H9 (cell line): Measurements from ENCODE around the gene SHLD2. TPM values are rescaled to one million over a fixed set of nuclear protein-coding genes. Genes with fewer than 3 reads are reported as not detected.
"Not testable (repeated sequence)": the region's sequence is repeated elsewhere in the genome, so short reads cannot be mapped to it uniquely, and the experiment has no call there.

Experiments
- DNase-seq: peaks from one replicate; pipeline ENCODE4 v3.0.0-alpha.2; 2017
- H2AFZ ChIP-seq: one replicate; pipeline ENCODE4 v1.6.1; 2013; ENCODE audit warnings: mild to moderate bottlenecking, low read length, control low read depth, moderate library complexity
- H2AK5ac ChIP-seq: 2 replicates; pipeline ENCODE4 v1.6.1; 2013; ENCODE audit warnings: low read length, control low read depth, mixed read lengths; ENCODE audit not compliant: insufficient read length
- H2BK120ac ChIP-seq: one replicate; pipeline ENCODE4 v1.6.1; 2013; ENCODE audit warnings: low read depth, mild to moderate bottlenecking, low read length, control low read depth, inconsistent platforms; ENCODE audit not compliant: poor library complexity, severe bottlenecking
- H2BK12ac ChIP-seq: 2 replicates; pipeline ENCODE4 v1.6.1; 2013; ENCODE audit warnings: low read length, control low read depth, mixed read lengths, low read depth; ENCODE audit not compliant: insufficient read length
- H2BK15ac ChIP-seq: 2 replicates; pipeline ENCODE4 v1.6.1; 2013; ENCODE audit warnings: low read depth, low read length, control low read depth
- H2BK20ac ChIP-seq: one replicate; pipeline ENCODE4 v1.6.1; 2013; ENCODE audit warnings: low read depth, mild to moderate bottlenecking, low read length, control low read depth, inconsistent platforms; ENCODE audit not compliant: poor library complexity, severe bottlenecking
- H2BK5ac ChIP-seq: 2 replicates; pipeline ENCODE4 v1.6.1; 2013; ENCODE audit warnings: low read length, control low read depth, mixed read lengths; ENCODE audit not compliant: insufficient read length
- H3K14ac ChIP-seq: 2 replicates; pipeline ENCODE4 v1.6.1; 2013; ENCODE audit warnings: low read length, control low read depth; ENCODE audit not compliant: insufficient read depth
- H3K18ac ChIP-seq: 2 replicates; pipeline ENCODE4 v1.6.1; 2013; ENCODE audit warnings: low read depth, mild to moderate bottlenecking, mixed read lengths, low read length, control low read depth; ENCODE audit not compliant: insufficient read length
- H3K23ac ChIP-seq: 2 replicates; pipeline ENCODE4 v1.6.1; 2013; ENCODE audit warnings: low read length, control low read depth, mixed read lengths, low read depth; ENCODE audit not compliant: insufficient read length
- H3K23me2 ChIP-seq: 2 replicates; pipeline ENCODE4 v1.6.1; 2013; ENCODE audit warnings: low read depth, mild to moderate bottlenecking, mixed read lengths, low read length, control low read depth; ENCODE audit not compliant: insufficient read length, poor library complexity, severe bottlenecking
- H3K27ac ChIP-seq: 2 replicates; pipeline ENCODE4 v1.5.1; 2013; ENCODE audit warnings: low read length, control low read depth, mixed read lengths, low read depth; ENCODE audit not compliant: insufficient read length
- H3K27me3 ChIP-seq: 2 replicates; pipeline ENCODE4 v1.6.1; 2013; ENCODE audit warnings: low read length, control low read depth, inconsistent platforms; ENCODE audit not compliant: insufficient read depth
- H3K4ac ChIP-seq: 2 replicates; pipeline ENCODE4 v1.6.1; 2013; ENCODE audit warnings: low read depth, mild to moderate bottlenecking, control low read depth, inconsistent platforms, low read length, moderate library complexity
- H3K4me1 ChIP-seq: 2 replicates; pipeline ENCODE4 v1.6.1; 2013; ENCODE audit warnings: low read length, control low read depth, inconsistent platforms; ENCODE audit not compliant: insufficient read depth
- H3K4me2 ChIP-seq: 2 replicates; pipeline ENCODE4 v1.6.1; 2013; ENCODE audit warnings: low read length, control low read depth, mixed read lengths; ENCODE audit not compliant: insufficient read length, insufficient read depth
- H3K56ac ChIP-seq: 2 replicates; pipeline ENCODE4 v1.6.1; 2013; ENCODE audit warnings: low read depth, mild to moderate bottlenecking, mixed read lengths, low read length, control low read depth; ENCODE audit not compliant: insufficient read length
- H3K79me1 ChIP-seq: 2 replicates; pipeline ENCODE4 v1.6.1; 2013; ENCODE audit warnings: low read depth, mild to moderate bottlenecking, moderate library complexity, low read length, control low read depth, inconsistent platforms; ENCODE audit not compliant: insufficient read depth, poor library complexity, severe bottlenecking
- H3K79me2 ChIP-seq: 2 replicates; pipeline ENCODE4 v1.6.1; 2013; ENCODE audit warnings: low read length, control low read depth, inconsistent platforms; ENCODE audit not compliant: insufficient read depth
- H3K9ac ChIP-seq: 2 replicates; pipeline ENCODE4 v1.6.1; 2013; ENCODE audit warnings: low read length, control low read depth, mixed read lengths; ENCODE audit not compliant: insufficient read length; ENCODE audit errors: extremely low read depth
- H3K9me3 ChIP-seq: one replicate; pipeline ENCODE4 v1.6.1; 2013; ENCODE audit warnings: low read depth, low read length, inconsistent platforms; ENCODE audit not compliant: control insufficient read depth
- H3T11ph ChIP-seq: one replicate; pipeline ENCODE4 v1.6.1; 2013; ENCODE audit warnings: mild to moderate bottlenecking, low read length, control low read depth, inconsistent platforms
- H4K20me1 ChIP-seq: one replicate; pipeline ENCODE4 v1.6.1; 2013; ENCODE audit not compliant: control insufficient read depth, insufficient read length, insufficient read depth
- H4K5ac ChIP-seq: 2 replicates; pipeline ENCODE4 v1.6.1; 2013; ENCODE audit warnings: low read depth, mild to moderate bottlenecking, mixed read lengths, low read length, control low read depth; ENCODE audit not compliant: insufficient read length
- H4K8ac ChIP-seq: replicated peaks from 2 replicates; pipeline ENCODE4 v1.6.1; 2013; ENCODE audit warnings: low read length, control low read depth, mixed read lengths, low read depth; ENCODE audit not compliant: insufficient read length
- H4K91ac ChIP-seq: 2 replicates; pipeline ENCODE4 v1.6.1; 2013; ENCODE audit warnings: low read depth, mild to moderate bottlenecking, moderate library complexity, mixed read lengths, low read length, control low read depth; ENCODE audit not compliant: insufficient read length
- H3K27ac Mint-ChIP-seq, 3 experiments: 2 replicates in 2 of 3; 3 replicates in 1 of 3; pipeline ENCODE4 v1.8.0; 2020 to 2021; ENCODE audit warnings: mixed read lengths in 3 of 3, mild to moderate bottlenecking in 1 of 3, moderate library complexity in 1 of 3
- H3K27me3 Mint-ChIP-seq: 2 replicates; pipeline ENCODE4 v1.8.0; 2021; ENCODE audit warnings: low read depth, mild to moderate bottlenecking, moderate library complexity, mixed read lengths
- H3K36me3 Mint-ChIP-seq, 3 experiments: 2 replicates in 2 of 3; 3 replicates in 1 of 3; pipeline ENCODE4 v1.8.0; 2020 to 2021; ENCODE audit warnings: low read depth in 3 of 3, mixed read lengths in 3 of 3; ENCODE audit not compliant: insufficient read depth in 1 of 3
- H3K4me1 Mint-ChIP-seq, 2 experiments: 2 replicates each; pipeline ENCODE4 v1.8.0; 2020; ENCODE audit warnings: mixed read lengths in 2 of 2
- H3K4me3 Mint-ChIP-seq, 2 experiments: 2 replicates in 1 of 2; 3 replicates in 1 of 2; pipeline ENCODE4 v1.8.0; 2020 to 2021; ENCODE audit warnings: mild to moderate bottlenecking in 2 of 2, mixed read lengths in 2 of 2, moderate library complexity in 1 of 2
- H3K9me3 Mint-ChIP-seq, 2 experiments: 2 replicates in 1 of 2; 3 replicates in 1 of 2; pipeline ENCODE4 v1.8.0; 2020; ENCODE audit warnings: mild to moderate bottlenecking in 2 of 2, mixed read lengths in 2 of 2, moderate library complexity in 1 of 2
- WGBS: extraction: QIAGEN DNeasy Blood & Tissue Kit; methylation state at CpG from one replicate; pipeline ENCODE4 v1.1.7; 2013; ENCODE audit warnings: missing lambda C conversion rate, low lambda C conversion rate, mixed read lengths; ENCODE audit not compliant: insufficient read length; ENCODE audit errors: extremely low coverage; 5-methylcytosine and 5-hydroxymethylcytosine counted together
- total RNA-seq: library from RNA; stranded (reverse); gene quantifications from 2 replicates; pipeline ENCODE4 v1.2.1, GENCODE V29; 2021

Gene SHLD2
- total RNA-seq, 1 experiment from 2014 or later, result 27.8 TPM

DNA sequence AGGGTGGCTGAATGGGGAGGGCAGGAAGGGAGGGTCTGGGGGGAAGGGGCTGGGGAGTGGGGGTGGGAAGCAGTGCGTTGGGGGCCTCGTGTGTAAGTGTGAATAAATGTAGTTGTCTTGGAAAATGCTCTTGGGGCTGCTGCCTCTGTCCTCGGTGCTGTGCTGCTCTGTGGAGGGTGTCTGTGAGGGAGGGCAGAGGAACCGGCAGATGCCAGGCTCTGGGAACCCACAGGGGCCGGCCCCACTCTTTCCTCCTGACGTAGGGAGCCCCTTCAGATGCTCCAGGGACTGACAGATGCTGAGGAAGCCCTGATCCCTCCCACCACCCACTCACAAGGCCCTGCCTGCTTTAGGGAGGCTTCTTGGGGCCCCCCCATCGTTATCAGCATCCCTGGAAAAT, 139.8 kb downstream of the SHLD2 start:
- not testable (repeated sequence) for H3K4me3 Mint-ChIP-seq

GRCh38 chr10:87237244-87237643, 142.2 kb downstream of the SHLD2 start:
- H4K20me1 ChIP-seq, H3K79me1 ChIP-seq, H3K4ac ChIP-seq, H2BK5ac ChIP-seq, H2AFZ ChIP-seq, H3K27me3 Mint-ChIP-seq, H3K27ac Mint-ChIP-seq, H3K4me2 ChIP-seq, H3K23me2 ChIP-seq, H2BK12ac ChIP-seq, H3K23ac ChIP-seq, H4K91ac ChIP-seq, H3K9ac ChIP-seq, H2BK120ac ChIP-seq, H3K56ac ChIP-seq, H3K14ac ChIP-seq, H3K4me1 ChIP-seq, H3K36me3 Mint-ChIP-seq, H2BK15ac ChIP-seq, H3K4me3 Mint-ChIP-seq, H3K18ac ChIP-seq, H2AK5ac ChIP-seq, H4K5ac ChIP-seq, DNase-seq, H4K8ac ChIP-seq, H3T11ph ChIP-seq, H3K79me2 ChIP-seq, H3K27me3 ChIP-seq, H2BK20ac ChIP-seq, H3K9me3 Mint-ChIP-seq, H3K4me1 Mint-ChIP-seq, H3K9me3 ChIP-seq, H3K27ac ChIP-seq: not testable (repeated sequence)
- WGBS, result no CpG with 5 or more reads among the region's 5 CpGs

More for the DNA sequence above, 139.8 kb downstream of the SHLD2 start:
- not testable (repeated sequence) for H4K20me1 ChIP-seq, H3K4me1 ChIP-seq, H3K27ac Mint-ChIP-seq, H2BK15ac ChIP-seq, H3K4me2 ChIP-seq, H3K14ac ChIP-seq, H3T11ph ChIP-seq, H3K27me3 Mint-ChIP-seq, H2BK12ac ChIP-seq, H2BK5ac ChIP-seq, H4K5ac ChIP-seq, H2AK5ac ChIP-seq, H3K23ac ChIP-seq, H3K4me1 Mint-ChIP-seq, H3K9me3 ChIP-seq, H4K91ac ChIP-seq, H2BK120ac ChIP-seq, H2AFZ ChIP-seq, H3K79me1 ChIP-seq, H3K9ac ChIP-seq, H3K4ac ChIP-seq, H2BK20ac ChIP-seq, H4K8ac ChIP-seq, H3K27ac ChIP-seq, H3K18ac ChIP-seq, H3K9me3 Mint-ChIP-seq, DNase-seq, H3K79me2 ChIP-seq, H3K27me3 ChIP-seq, H3K23me2 ChIP-seq, H3K56ac ChIP-seq, H3K36me3 Mint-ChIP-seq
- no CpG with 5 or more reads among the region's 7 CpGs for WGBS
